TTC549 (cell line): Measurements from ENCODE around the gene MRPL53.
A peak's percentile ranks its signal among the peaks of the same experiment; 100 is the strongest.
"Not testable (repeated sequence)": the region's sequence is repeated elsewhere in the genome, so short reads cannot be mapped to it uniquely, and the experiment has no call there.

ENCODE experiments used
- FAIRE-seq: peaks from 2 replicates; lab custom pipeline; 2012; peaks lifted over from hg19 to GRCh38; lab: Jason Lieb, UNC

MRPL53 gene

DNA sequence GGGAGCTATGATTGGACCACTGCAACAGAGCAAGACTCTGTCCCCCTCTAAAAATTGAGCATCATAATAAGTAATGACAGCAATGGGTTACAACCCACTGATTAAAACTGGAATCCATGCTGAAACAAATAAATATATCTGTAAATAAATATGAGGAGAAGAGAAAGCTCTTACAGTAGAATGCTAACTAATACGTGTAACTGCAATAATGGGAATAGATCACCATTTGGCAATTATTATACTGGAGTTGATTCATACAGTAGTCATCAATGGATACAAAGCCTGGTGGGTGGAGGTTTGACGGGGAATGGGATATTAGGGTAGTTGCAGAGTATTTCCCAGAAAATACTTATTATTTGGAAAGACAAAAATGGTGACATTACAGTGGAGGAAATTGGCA, 23.7 kb downstream of the MRPL53 start:
- no peak for FAIRE-seq

GRCh38 chr2:74447230-74447999, 25.1 kb downstream of the MRPL53 start:
- no peak for FAIRE-seq

DNA sequence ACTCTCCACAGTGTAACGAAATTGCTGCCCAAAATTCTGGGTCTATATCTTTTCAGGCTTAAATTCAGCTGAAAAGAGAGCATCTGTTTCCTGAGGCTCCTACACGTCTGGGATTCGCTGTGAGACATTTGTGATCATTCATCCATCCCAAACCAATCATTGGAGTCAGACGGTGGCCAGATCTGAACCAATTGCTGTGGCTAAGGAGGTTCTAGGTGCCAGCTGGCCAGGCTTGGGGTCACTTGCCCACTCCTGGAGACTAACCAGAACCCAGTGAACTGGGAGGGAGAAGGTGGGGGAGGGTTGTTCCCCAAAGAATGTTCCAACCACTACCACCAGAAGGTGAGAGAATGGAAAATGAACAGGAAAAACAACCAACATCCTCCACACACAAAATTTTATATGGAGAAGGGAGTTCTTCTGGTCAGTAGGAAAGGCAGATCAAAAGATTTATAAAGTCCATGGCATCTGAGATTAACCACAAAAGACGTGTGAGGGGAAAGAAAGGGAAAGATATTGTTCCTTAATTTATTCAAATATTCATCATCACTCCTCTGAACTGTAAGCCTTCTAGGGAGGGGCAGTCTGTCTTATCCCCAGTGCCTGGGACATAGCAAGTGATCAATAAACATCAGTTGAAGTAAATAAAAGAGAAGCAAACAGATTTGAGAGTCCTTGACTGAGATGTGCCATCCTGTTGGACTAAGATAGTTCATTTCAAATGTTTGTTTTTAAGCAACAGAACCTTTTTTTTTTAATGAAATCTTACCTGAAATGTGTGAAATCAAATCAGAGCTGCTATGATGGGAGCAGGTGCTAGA, 27.8 kb downstream of the MRPL53 start:
- FAIRE-seq, result no peak

GRCh38 chr2:74442483-74443297, 29.8 kb downstream of the MRPL53 start:
- FAIRE-seq, result not testable (repeated sequence)

- no peak for FAIRE-seq
These were observed 30.6 kb downstream of the MRPL53 start, which contains the start of gene RTKN for GRCh38 chr2:74441690-74442482. RTKN (minus strand) TSS chr2:74441937; CDS start chr2:74441816, 121 bp downstream.

GRCh38 chr2:74441170-74441689, 31.2 kb downstream of the MRPL53 start:
- no peak for FAIRE-seq

DNA sequence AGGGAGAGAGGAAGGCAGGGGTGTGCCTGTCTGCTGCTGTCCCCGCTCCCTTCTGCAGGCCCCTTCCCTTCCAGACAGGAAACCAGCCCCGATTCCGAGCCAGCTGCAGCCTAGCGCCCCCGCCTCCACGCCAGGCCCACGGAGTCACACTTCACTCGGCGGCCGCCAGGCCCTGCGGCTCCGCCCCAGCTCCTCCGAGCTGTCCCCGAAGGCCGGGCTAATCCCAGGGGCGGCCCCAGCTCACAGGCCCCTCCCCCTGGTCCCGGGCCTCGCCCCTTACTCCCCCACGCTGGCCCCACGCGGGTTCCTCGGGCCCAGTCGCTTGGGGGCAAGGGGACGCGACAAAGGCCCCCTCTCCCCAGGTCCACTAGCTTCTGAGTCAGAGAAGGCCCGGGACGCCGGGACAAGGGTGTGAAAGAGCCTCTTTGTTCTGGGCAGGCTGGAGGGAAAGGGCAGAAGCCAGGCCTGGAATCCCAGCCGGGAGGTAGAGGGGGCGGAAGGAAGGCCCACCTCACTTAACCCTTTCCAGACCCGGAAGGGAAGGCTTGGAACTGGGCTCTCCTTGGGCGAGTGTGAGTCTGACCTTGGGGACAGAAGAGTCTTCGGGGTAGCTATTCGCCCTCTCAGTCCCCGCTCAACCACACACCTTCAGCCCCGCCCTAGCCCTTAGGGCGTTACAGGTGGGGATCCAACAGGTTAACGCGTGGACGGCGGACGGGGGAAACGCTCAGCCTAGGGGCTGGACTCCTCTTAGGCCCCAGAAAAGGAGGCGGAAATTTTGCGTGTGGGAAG, 31.9 kb downstream of the MRPL53 start:
- peak; percentile 46 for FAIRE-seq

- no peak for FAIRE-seq
These were observed 32.6 kb downstream of the MRPL53 start for GRCh38 chr2:74439803-74440377.

DNA sequence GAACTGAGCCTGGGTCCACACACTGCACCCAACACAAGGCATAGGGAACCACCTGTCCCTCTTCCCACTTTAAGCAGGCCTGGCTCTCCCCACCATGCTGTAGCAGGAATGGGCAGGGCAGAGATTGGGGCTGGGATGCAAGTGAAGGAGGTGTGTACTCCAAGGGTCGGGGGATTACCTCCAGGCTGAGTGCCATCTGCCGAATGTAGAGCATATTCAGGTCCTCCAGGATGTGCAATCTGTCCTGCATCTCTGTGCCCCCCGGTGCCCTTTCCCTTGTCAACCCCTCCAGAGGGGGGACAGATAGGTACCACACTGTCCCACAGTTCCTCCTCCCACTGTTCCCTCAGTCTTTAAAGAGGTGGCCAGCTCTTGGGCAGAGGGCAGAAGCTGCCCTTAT, 33.1 kb downstream of the MRPL53 start:
- no peak for FAIRE-seq

GRCh38 chr2:74438248-74438647, 34.2 kb downstream of the MRPL53 start:
- FAIRE-seq, result no peak

- no peak for FAIRE-seq
These were observed 35.4 kb downstream of the MRPL53 start for GRCh38 chr2:74436848-74437695.

DNA sequence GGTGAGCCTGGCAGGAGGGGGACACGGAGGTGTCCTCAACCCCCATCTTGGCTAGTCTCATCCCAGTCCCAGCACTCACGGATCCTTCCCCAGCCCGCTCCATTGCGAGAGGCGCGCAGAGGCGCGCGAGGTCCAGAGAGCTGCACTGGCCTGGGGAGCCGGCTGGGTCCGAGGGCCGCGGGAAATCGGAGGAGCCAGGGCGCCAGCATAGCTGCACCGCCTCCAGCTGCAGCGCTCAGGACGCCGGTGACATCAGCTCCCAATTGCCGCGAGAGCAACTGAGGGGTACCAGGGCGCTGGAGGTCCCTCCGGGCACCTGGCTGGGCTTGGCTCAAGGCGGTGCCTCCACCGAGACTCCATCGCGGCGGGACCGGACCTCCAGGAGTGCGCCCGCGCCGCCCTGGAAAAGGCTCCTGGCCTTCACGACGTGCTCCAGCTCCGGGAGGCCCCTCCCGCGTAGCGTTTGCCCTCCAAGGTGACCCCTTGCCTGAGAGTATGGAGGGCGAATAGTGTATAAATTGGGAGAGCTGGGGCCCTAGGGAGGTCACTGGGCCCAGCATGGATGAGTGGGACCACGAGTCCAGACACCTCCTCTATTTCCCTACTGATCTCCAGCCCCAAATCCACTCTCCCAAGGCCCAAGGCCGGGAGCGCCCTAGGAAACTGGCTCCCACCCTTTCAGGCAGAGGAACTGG, 36.2 kb downstream of the MRPL53 start:
- no peak for FAIRE-seq

DNA sequence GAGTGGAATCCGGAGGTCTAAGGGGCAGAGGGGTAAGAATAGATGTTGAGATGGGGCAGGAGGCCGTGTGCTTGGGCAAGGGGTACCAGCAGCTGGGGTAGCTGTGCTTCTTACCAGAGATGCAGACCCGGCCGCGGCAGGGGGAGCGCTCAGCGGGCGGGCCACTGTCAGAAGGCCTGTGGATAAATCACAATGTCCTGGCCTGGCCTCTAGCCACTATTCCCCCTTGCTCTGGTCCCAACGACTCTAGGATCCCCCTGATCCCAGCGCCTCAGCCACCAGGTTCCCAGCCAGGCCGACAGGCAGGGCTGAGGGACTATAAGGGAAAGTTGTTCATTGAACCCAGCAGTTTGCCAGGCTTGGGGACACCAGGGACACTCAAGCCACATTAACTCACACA, 42.0 kb downstream of the MRPL53 start:
- no peak for FAIRE-seq

GRCh38 chr2:74429487-74430451, 42.7 kb downstream of the MRPL53 start:
- no peak for FAIRE-seq

- FAIRE-seq, result no peak
These were observed 43.8 kb downstream of the MRPL53 start for GRCh38 chr2:74428675-74429074.

DNA sequence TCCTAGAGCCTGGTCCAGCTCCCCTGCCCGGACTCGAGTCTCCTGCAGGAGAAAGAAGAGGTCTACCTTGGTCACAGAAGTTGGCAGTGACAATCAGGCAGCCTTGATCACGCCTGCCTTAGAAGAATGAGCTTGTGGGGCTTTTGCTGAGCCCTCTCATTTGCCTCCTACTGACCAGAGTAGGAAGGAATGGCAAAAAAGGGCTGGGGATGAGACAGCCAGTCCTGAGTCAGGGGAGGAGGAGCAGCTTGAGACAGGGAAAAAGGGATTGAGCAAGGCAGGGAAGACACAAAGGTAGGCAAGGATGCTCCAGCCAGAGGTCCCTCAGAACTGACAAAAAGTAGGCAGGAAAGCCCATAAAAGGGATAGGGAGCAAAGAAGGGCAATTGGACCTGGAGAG, 44.9 kb downstream of the MRPL53 start:
- no peak for FAIRE-seq

DNA sequence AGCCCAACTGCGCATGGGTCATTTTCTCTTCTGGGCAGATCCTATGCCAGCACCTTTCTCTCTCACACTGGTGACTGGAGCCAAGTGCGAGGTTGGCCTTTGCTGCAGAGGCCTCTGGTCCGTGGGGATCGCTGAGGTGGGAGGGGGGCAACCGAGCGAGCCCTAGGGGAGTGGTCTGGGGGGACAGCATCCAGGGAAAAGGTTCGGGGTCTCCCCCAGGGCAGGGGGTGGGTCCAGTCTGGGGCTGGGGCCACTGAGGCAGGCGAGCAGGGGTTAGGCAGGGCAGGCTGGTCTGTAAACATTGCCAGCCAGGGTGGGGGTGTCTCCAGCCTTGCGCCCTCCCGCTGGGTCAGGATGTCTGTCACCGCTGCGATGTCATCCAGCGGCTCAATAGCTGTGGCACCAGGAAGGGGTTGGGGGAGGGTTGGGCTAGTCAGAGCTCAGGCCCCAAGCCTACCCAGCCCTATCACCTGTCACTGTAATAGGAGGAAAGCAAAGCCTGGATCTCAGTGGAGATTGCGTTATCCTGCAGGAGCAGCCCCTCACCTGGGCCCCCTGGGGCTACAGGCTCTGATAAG, 46.2 kb downstream of the MRPL53 start:
- no peak for FAIRE-seq
